Lung (tissue), 12 donors: Measurements from ENCODE around the gene YAP1. TPM values are rescaled to one million over a fixed set of nuclear protein-coding genes. Genes with fewer than 3 reads are reported as not detected.

ENCODE experiments used
- ATAC-seq: fragments of 200-7000 bp; cut with Tn5 transposase; one replicate; pipeline ENCODE4 v1.9.1; 2020; ENCODE audit warnings: moderate number of reproducible peaks; ENCODE audit not compliant: insufficient read depth, low FRiP score
- DNase-seq, 3 donors: peaks; one replicate each; pipeline ENCODE4 v3.0.0-alpha.2; 2013 to 2017
- H3K27ac ChIP-seq, 2 donors: one replicate each; pipeline ENCODE4 v1.5.1; 2013; ENCODE audit warnings: mild to moderate bottlenecking in 2 of 2, moderate library complexity in 2 of 2, control low read depth in 1 of 2, inconsistent platforms in 1 of 2, low read depth in 1 of 2, low read length in 1 of 2
- H3K27me3 ChIP-seq, 3 donors: one replicate each; pipeline ENCODE4 v1.5.1; 2013; ENCODE audit warnings: low read length in 2 of 3; ENCODE audit not compliant: control insufficient read depth in 3 of 3, insufficient read depth in 3 of 3
- H3K36me3 ChIP-seq, 4 donors: one replicate each; pipeline ENCODE4 v1.5.1; 2013; ENCODE audit warnings: low read length in 4 of 4, mild to moderate bottlenecking in 1 of 4, moderate library complexity in 1 of 4; ENCODE audit not compliant: control insufficient read depth in 4 of 4, insufficient read depth in 4 of 4
- H3K4me1 ChIP-seq, 5 donors: one replicate each; pipeline ENCODE4 v1.5.1; 2013; ENCODE audit warnings: low read length in 5 of 5, mild to moderate bottlenecking in 2 of 5, moderate library complexity in 1 of 5; ENCODE audit not compliant: control insufficient read depth in 5 of 5, insufficient read depth in 5 of 5
- H3K4me3 ChIP-seq: one replicate; pipeline ENCODE4 v1.5.1; 2013; ENCODE audit warnings: mild to moderate bottlenecking, control low read depth, moderate library complexity
- H3K9ac ChIP-seq, 2 donors: one replicate each; pipeline ENCODE4 v1.5.1; 2013; ENCODE audit warnings: low read length in 2 of 2, control low read depth in 1 of 2; ENCODE audit not compliant: insufficient read depth in 1 of 2
- H3K9me3 ChIP-seq, 4 donors: one replicate each; pipeline ENCODE4 v1.5.1; 2013; ENCODE audit warnings: low read length in 3 of 4, mild to moderate bottlenecking in 1 of 4, moderate library complexity in 1 of 4; ENCODE audit not compliant: control insufficient read depth in 4 of 4, insufficient read depth in 3 of 4
- CTCF ChIP-seq: IDR thresholded peaks from 2 replicates; pipeline ENCODE4 v1.5.1; 2012; ENCODE audit warnings: mild to moderate bottlenecking; ENCODE audit errors: control extremely low read depth, extremely low read depth
- WGBS, 2 donors: extraction: QIAGEN DNeasy Blood & Tissue Kit; methylation state at CpG; one replicate each; pipeline ENCODE4 v1.1.7; 2013; 5-methylcytosine and 5-hydroxymethylcytosine counted together
- polyA plus RNA-seq, 2 donors: library from polyadenylated mRNA; stranded (reverse); fragments of 200-250 nt; gene quantifications; one replicate each; pipeline ENCODE4 v1.2.1, GENCODE V29; 2013
- total RNA-seq, 2 donors: library from RNA; depleted of rRNA in 1 of 2; stranded (reverse); fragments of >200 nt in 1 of 2; gene quantifications; one replicate each; pipeline ENCODE4 v1.2.1, GENCODE V29; 2014 to 2021
- donor health status: control.
- donor health status: control.
- donor health status: Bipolar disorder and iron deficiency.
- donor health status: healthy.
- donor health status: DM: yes; HTN: yes; CAD: no.

Gene YAP1
- total and polyA plus RNA-seq, 4 donors: 29.5 to 257 (median 80.4) TPM

GRCh38 chr11:102073253-102073652 is 37.0 kb upstream of the YAP1 start:
- Histone ChIP-seq H3K4me1 (no peaks in the 10 kb centered on the region), H3K9ac (no peak overlapping the region), H3K27me3 (no peaks in the 10 kb centered on the region), H3K27ac (no peak overlapping the region), H3K9me3 (peaks cover 0 to 4% (median 0%) of the 10 kb centered on the region in 4 donors), H3K4me3 (no peak overlapping the region), H3K36me3 (peaks cover 0 to 2% (median 0%) of the 10 kb centered on the region in 4 donors)
- whole genome bisulfite sequencing, 2 donors: 93 to 94% methylated on average over 2 of the region's 2 CpGs
- TF ChIP-seq CTCF: no peak
- DNase-seq (no peak), ATAC-seq (no peak)

GRCh38 chr11:102079625-102080024 is 30.6 kb upstream of the YAP1 start:
- ATAC-seq (no peak), DNase-seq (no peak)
- no peak overlapping the region for H3K9ac ChIP-seq
- no peak overlapping the region for H3K4me3 ChIP-seq
- no peaks in the 10 kb centered on the region for H3K4me1 ChIP-seq
- H3K27me3 ChIP-seq: no peaks in the 10 kb centered on the region
- TF ChIP-seq CTCF: no peak
- no peak overlapping the region for H3K27ac ChIP-seq
- H3K36me3 ChIP-seq: peaks cover 0 to 2% (median 0%) of the 10 kb centered on the region in 4 donors
- no peaks in the 10 kb centered on the region for H3K9me3 ChIP-seq

GRCh38 chr11:102081313-102081712 is 28.9 kb upstream of the YAP1 start:
- Histone ChIP-seq H3K9ac (no peak overlapping the region), H3K4me3 (no peak overlapping the region), H3K36me3 (peaks cover 0 to 2% (median 0%) of the 10 kb centered on the region in 4 donors), H3K4me1 (peaks cover 0 to 2% (median 0%) of the 10 kb centered on the region in 5 donors), H3K27me3 (no peaks in the 10 kb centered on the region), H3K9me3 (no peaks in the 10 kb centered on the region), H3K27ac (no peak overlapping the region)
- 95% methylated on average over 7 of the region's 7 CpGs for WGBS, 2 donors
- no peak for ATAC-seq
- DNase-seq: no peak
- TF ChIP-seq CTCF: no peak

- no peak overlapping the region for H3K4me3 ChIP-seq
- no peak overlapping the region for H3K9ac ChIP-seq
- peaks cover 0 to 2% (median 0%) of the 10 kb centered on the region in 5 donors for H3K4me1 ChIP-seq
- H3K9me3 ChIP-seq: no peaks in the 10 kb centered on the region
- 85 to 88% methylated on average over 7 of the region's 7 CpGs for WGBS, 2 donors
- DNase-seq (no peak), ATAC-seq (no peak)
- no peaks in the 10 kb centered on the region for H3K36me3 ChIP-seq
- H3K27me3 ChIP-seq: no peaks in the 10 kb centered on the region
- no peak overlapping the region for H3K27ac ChIP-seq
- TF ChIP-seq CTCF: no peak
These were observed 24.2 kb upstream of the YAP1 start for GRCh38 chr11:102085864-102086551.
